DND-41 (cell line): ENCODE measurements around the gene SLC6A7.

Experiments used
- ATAC-seq: fragments of 200-7000 bp; cut with Tn5 transposase; 3 replicates; pipeline ENCODE4 v1.9.1; 2021; ENCODE audit warnings: low read depth; ENCODE audit not compliant: insufficient read depth
- DNase-seq: peaks from one replicate; pipeline ENCODE4 v3.0.0-alpha.2; 2020
- H2AFZ ChIP-seq: 2 replicates; pipeline ENCODE4 v1.6.0; 2012; ENCODE audit warnings: low read depth, low read length
- H3K27ac ChIP-seq: 2 replicates; pipeline ENCODE4 v1.5.1; 2012; ENCODE audit warnings: low read length, inconsistent platforms
- H3K27me3 ChIP-seq: fragments of 200-600 bp; sonication (generic); 2 replicates; pipeline ENCODE4 v1.6.0; 2012; ENCODE audit warnings: low read length, mild to moderate bottlenecking, inconsistent platforms; ENCODE audit not compliant: insufficient read depth, poor library complexity
- H3K36me3 ChIP-seq: 2 replicates; pipeline ENCODE4 v1.5.1; 2012; ENCODE audit warnings: low read length, inconsistent platforms; ENCODE audit not compliant: insufficient read depth
- H3K4me1 ChIP-seq: 2 replicates; pipeline ENCODE4 v1.5.1; 2012; ENCODE audit warnings: mild to moderate bottlenecking, low read length; ENCODE audit not compliant: insufficient read depth
- H3K4me2 ChIP-seq: 2 replicates; pipeline ENCODE4 v1.6.0; 2012; ENCODE audit warnings: mild to moderate bottlenecking, moderate library complexity, low read length, inconsistent platforms; ENCODE audit not compliant: insufficient read depth
- H3K4me3 ChIP-seq, 2 experiments: fragments of 200-600 bp in 1 of 2; shearing (Covaris generic) in 1 of 2; 2 replicates each; pipeline ENCODE4 v1.5.1; 2012 to 2016; ENCODE audit warnings: inconsistent platforms in 2 of 2, low read length in 2 of 2, mild to moderate bottlenecking in 2 of 2, low read depth in 1 of 2, moderate library complexity in 1 of 2
- H3K79me2 ChIP-seq: 2 replicates; pipeline ENCODE4 v1.6.0; 2012; ENCODE audit warnings: low read length, inconsistent platforms; ENCODE audit not compliant: insufficient read depth
- H3K9ac ChIP-seq: 2 replicates; pipeline ENCODE4 v1.6.0; 2012; ENCODE audit warnings: low read depth, mild to moderate bottlenecking, inconsistent platforms, low read length, moderate library complexity
- H3K9me3 ChIP-seq: 2 replicates; pipeline ENCODE4 v1.5.1; 2012; ENCODE audit warnings: low read length, moderate library complexity, mild to moderate bottlenecking, inconsistent platforms; ENCODE audit not compliant: insufficient read depth, severe bottlenecking
- H4K20me1 ChIP-seq: 2 replicates; pipeline ENCODE4 v1.6.0; 2012; ENCODE audit warnings: low read length; ENCODE audit not compliant: insufficient read depth
- CTCF ChIP-seq: IDR thresholded peaks from 2 replicates; pipeline ENCODE4 v1.5.1; 2012; ENCODE audit warnings: borderline replicate concordance, low read length, moderate library complexity, mild to moderate bottlenecking; ENCODE audit not compliant: poor library complexity, severe bottlenecking; ENCODE audit errors: extremely low read depth
- EZH2 ChIP-seq: IDR thresholded peaks from 3 replicates; pipeline ENCODE4 v1.6.1; 2012; ENCODE audit warnings: borderline replicate concordance, low read depth, mild to moderate bottlenecking, moderate library complexity, low read length, inconsistent platforms; ENCODE audit not compliant: severe bottlenecking

The SLC6A7 gene

GRCh38 chr5:150186897-150187296, 3.0 kb upstream of the SLC6A7 start:
- Histone ChIP-seq H3K36me3 (no peaks in the 10 kb centered on the region), H3K4me2 (no peak overlapping the region), H3K4me3 (no peak overlapping the region), H3K9ac (no peak overlapping the region), H4K20me1 (no peaks in the 10 kb centered on the region), H3K27ac (no peak overlapping the region), H3K9me3 (no peaks in the 10 kb centered on the region), H3K4me1 (no peaks in the 10 kb centered on the region), H2AFZ (no peak overlapping the region), H3K27me3 (peaks cover 16% of the 10 kb centered on the region), H3K79me2 (no peaks in the 10 kb centered on the region)
- TF ChIP-seq EZH2 (no peak), CTCF (no peak)
- ATAC-seq (no peak), DNase-seq (no peak)

- no peaks in the 10 kb centered on the region for H4K20me1 ChIP-seq
- no peak overlapping the region for H3K9ac ChIP-seq
- no peaks in the 10 kb centered on the region for H3K4me1 ChIP-seq
- H3K9me3 ChIP-seq: no peaks in the 10 kb centered on the region
- H3K36me3 ChIP-seq: no peaks in the 10 kb centered on the region
- H3K27ac ChIP-seq: no peak overlapping the region
- H2AFZ ChIP-seq: no peak overlapping the region
- H3K27me3 ChIP-seq: peaks cover 14% of the 10 kb centered on the region
- H3K4me3 ChIP-seq: no peak overlapping the region
- ATAC-seq (no peak), DNase-seq (no peak)
- no peaks in the 10 kb centered on the region for H3K79me2 ChIP-seq
- no peak for TF ChIP-seq EZH2
- TF ChIP-seq CTCF: no peak
- no peak overlapping the region for H3K4me2 ChIP-seq
These were observed 1.6 kb upstream of the SLC6A7 start for GRCh38 chr5:150188146-150188842.

GRCh38 chr5:150189326-150189725, 536 bp upstream of the SLC6A7 start:
- no peak overlapping the region for H3K9ac ChIP-seq
- no peak overlapping the region for H3K27ac ChIP-seq
- H3K36me3 ChIP-seq: no peaks in the 10 kb centered on the region
- no peak for ATAC-seq
- H3K4me1 ChIP-seq: no peaks in the 10 kb centered on the region
- no peak overlapping the region for H3K4me2 ChIP-seq
- no peak overlapping the region for H3K4me3 ChIP-seq
- no peak for DNase-seq
- no peaks in the 10 kb centered on the region for H3K79me2 ChIP-seq
- H3K9me3 ChIP-seq: no peaks in the 10 kb centered on the region
- TF ChIP-seq EZH2: no peak
- no peak for TF ChIP-seq CTCF
- H2AFZ ChIP-seq: no peak overlapping the region
- H3K27me3 ChIP-seq: peaks cover 17% of the 10 kb centered on the region
- no peaks in the 10 kb centered on the region for H4K20me1 ChIP-seq
